HEK293 (cell line): Measurements from ENCODE around the gene GATAD2A.

Experiments used
- CTCF ChIA-PET: fragments of 350-600 bp; formaldehyde crosslinking; extraction: SDS; loops from one replicate; lab custom pipeline; 2021; ENCODE audit warnings: antibody characterized with exemption; lab: Yijun Ruan, JAX
- POLR2A ChIA-PET: fragments of 300-600 bp; formaldehyde crosslinking; extraction: SDS; loops from one replicate; lab custom pipeline; 2020; ENCODE audit warnings: antibody characterized with exemption, inconsistent platforms; lab: Yijun Ruan, JAX
- H3K27ac ChIP-seq: fragments of 200-500 bp; sonication (Bioruptor generic); 2 replicates; pipeline ENCODE4 v1.5.1; 2014; ENCODE audit warnings: low read depth, low read length, control low read depth, inconsistent platforms; ENCODE audit errors: extremely low read depth
- H3K36me3 ChIP-seq, 2 experiments: fragments of 200-500 bp in 1 of 2; sonication (Bioruptor generic) in 1 of 2; 1 replicate in 1 of 2; 2 replicates in 1 of 2; pipeline ENCODE4 v1.5.1; 2014 to 2017; ENCODE audit warnings: inconsistent platforms in 2 of 2, low read length in 2 of 2; ENCODE audit not compliant: control insufficient read depth in 2 of 2, insufficient read depth in 1 of 2
- H3K4me1 ChIP-seq: fragments of 200-500 bp; sonication (Bioruptor generic); 2 replicates; pipeline ENCODE4 v1.5.1; 2014; ENCODE audit warnings: mild to moderate bottlenecking, low read length, inconsistent platforms; ENCODE audit not compliant: control insufficient read depth, insufficient read depth
- H3K4me3 ChIP-seq: 2 replicates; pipeline ENCODE4 v1.5.1; 2011; ENCODE audit warnings: low read depth, mild to moderate bottlenecking, control low read depth, low read length, moderate library complexity
- H3K9me3 ChIP-seq: fragments of 200-500 bp; sonication (Bioruptor generic); 2 replicates; pipeline ENCODE4 v1.5.1; 2014; ENCODE audit warnings: low read depth, low read length, inconsistent platforms; ENCODE audit not compliant: control insufficient read depth, insufficient read depth
- REST ChIP-seq: fragments of 450-650 bp; formaldehyde crosslinking; IDR thresholded peaks from 2 replicates; pipeline ENCODE4 v1.5.1; 2016; ENCODE audit warnings: missing biosample characterization, missing genetic modification characterization
- SP7 ChIP-seq: fragments of 450-650 bp; formaldehyde crosslinking; IDR thresholded peaks from 2 replicates; pipeline ENCODE4 v1.5.1; 2016; ENCODE audit warnings: missing biosample characterization, missing genetic modification characterization
- YY1 ChIP-seq: fragments of 450-650 bp; formaldehyde crosslinking; IDR thresholded peaks from 2 replicates; pipeline ENCODE4 v1.5.1; 2018; ENCODE audit warnings: missing biosample characterization, missing genetic modification characterization
- ZBTB1 ChIP-seq: fragments of 450-650 bp; formaldehyde crosslinking; IDR thresholded peaks from 2 replicates; pipeline ENCODE4 v1.5.1; 2016; ENCODE audit warnings: missing biosample characterization, missing genetic modification characterization
- ZFHX2 ChIP-seq: fragments of 450-650 bp; formaldehyde crosslinking; conservative IDR thresholded peaks from 2 replicates; pipeline ENCODE4 v1.5.1; 2016; ENCODE audit warnings: missing biosample characterization, missing genetic modification characterization
- ZNF133 ChIP-seq: fragments of 450-650 bp; formaldehyde crosslinking; IDR thresholded peaks from 2 replicates; pipeline ENCODE4 v1.5.1; 2016; ENCODE audit warnings: missing biosample characterization, missing genetic modification characterization
- ZNF140 ChIP-seq: fragments of 450-650 bp; formaldehyde crosslinking; IDR thresholded peaks from 2 replicates; pipeline ENCODE4 v1.5.1; 2016; ENCODE audit warnings: missing biosample characterization, missing genetic modification characterization
- ZNF366 ChIP-seq: fragments of 450-650 bp; formaldehyde crosslinking; conservative IDR thresholded peaks from 2 replicates; pipeline ENCODE4 v1.5.1; 2016; ENCODE audit warnings: missing biosample characterization, missing genetic modification characterization
- ZNF37A ChIP-seq: fragments of 450-650 bp; IDR thresholded peaks from 2 replicates; pipeline ENCODE4 v1.5.1; 2018; ENCODE audit warnings: missing biosample characterization, missing genetic modification characterization
- ZNF394 ChIP-seq: fragments of 450-650 bp; formaldehyde crosslinking; IDR thresholded peaks from 2 replicates; pipeline ENCODE4 v1.5.1; 2016; ENCODE audit warnings: missing biosample characterization, missing genetic modification characterization, mild to moderate bottlenecking, moderate library complexity, borderline replicate concordance
- ZNF433 ChIP-seq: fragments of 450-650 bp; formaldehyde crosslinking; IDR thresholded peaks from 2 replicates; pipeline ENCODE4 v1.5.1; 2016; ENCODE audit warnings: missing biosample characterization, missing genetic modification characterization, low read depth
- ZNF48 ChIP-seq: fragments of 450-650 bp; formaldehyde crosslinking; IDR thresholded peaks from 2 replicates; pipeline ENCODE4 v1.5.1; 2016; ENCODE audit warnings: missing biosample characterization, missing genetic modification characterization
- ZNF521 ChIP-seq: fragments of 450-650 bp; formaldehyde crosslinking; IDR thresholded peaks from 2 replicates; pipeline ENCODE4 v1.5.1; 2017; ENCODE audit warnings: missing biosample characterization, mild to moderate bottlenecking, missing genetic modification characterization
- ZNF549 ChIP-seq: fragments of 450-650 bp; IDR thresholded peaks from 2 replicates; pipeline ENCODE4 v1.5.1; 2018; ENCODE audit warnings: missing biosample characterization, missing genetic modification characterization, mild to moderate bottlenecking, inconsistent platforms, moderate library complexity
- ZNF561 ChIP-seq: fragments of 450-650 bp; IDR thresholded peaks from 2 replicates; pipeline ENCODE4 v1.5.1; 2018; ENCODE audit warnings: missing biosample characterization, missing genetic modification characterization, borderline replicate concordance
- ZNF571 ChIP-seq: fragments of 450-650 bp; formaldehyde crosslinking; IDR thresholded peaks from 2 replicates; pipeline ENCODE4 v1.5.0; 2017; ENCODE audit warnings: missing biosample characterization, missing genetic modification characterization
- ZNF629 ChIP-seq: fragments of 450-650 bp; formaldehyde crosslinking; IDR thresholded peaks from 2 replicates; pipeline ENCODE4 v1.5.1; 2017; ENCODE audit warnings: missing biosample characterization, missing genetic modification characterization
- ZNF658 ChIP-seq: fragments of 450-650 bp; formaldehyde crosslinking; IDR thresholded peaks from 2 replicates; pipeline ENCODE4; 2016; ENCODE audit warnings: missing biosample characterization, missing genetic modification characterization
- ZNF747 ChIP-seq: fragments of 450-650 bp; formaldehyde crosslinking; IDR thresholded peaks from 2 replicates; pipeline ENCODE4 v1.5.1; 2016; ENCODE audit warnings: missing biosample characterization, missing genetic modification characterization
- ZSCAN23 ChIP-seq: fragments of 450-650 bp; formaldehyde crosslinking; IDR thresholded peaks from 2 replicates; pipeline ENCODE4 v1.5.1; 2016; ENCODE audit warnings: missing biosample characterization, missing genetic modification characterization
- TF ChIP-seq, protein P1 (sequence below): fragments of 450-650 bp; formaldehyde crosslinking; IDR thresholded peaks from 2 replicates; pipeline ENCODE4 v1.5.1; 2016; ENCODE audit warnings: missing biosample characterization, missing genetic modification characterization, borderline replicate concordance

The GATAD2A gene

DNA sequence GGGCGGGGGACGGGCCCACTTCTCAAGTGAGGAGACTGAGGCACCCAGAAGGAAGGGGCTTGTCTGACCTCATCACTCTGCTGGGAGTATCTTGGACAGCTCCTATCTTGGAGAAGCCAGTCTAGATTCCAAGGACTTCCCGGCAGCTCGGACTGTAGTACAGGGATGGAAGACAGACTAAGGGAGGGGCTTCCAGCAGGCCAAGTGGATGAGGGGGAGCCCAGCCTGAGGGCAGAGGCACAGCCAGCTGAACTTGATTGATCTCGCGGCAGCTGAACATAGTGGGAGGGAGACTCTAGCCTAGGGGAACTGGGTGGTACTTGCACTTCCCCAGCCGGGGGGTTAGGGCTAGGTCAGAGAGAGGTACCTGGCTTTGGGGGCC, 133.3 kb downstream of the GATAD2A start:
- ChIA-PET CTCF (interaction anchor here (0.9 kb wide), 2 partner anchors 14 to 105 kb away, joined by 4 to 5 read pairs; no protein-coding TSS in a partner anchor), POLR2A (no interaction called here)

GRCh38 chr19:19539698-19540063, 134.2 kb downstream of the GATAD2A start:
- ChIA-PET POLR2A (no interaction called here), CTCF (interaction anchor here (0.7 to 0.9 kb wide), 2 partner anchors 104 to 673 kb away, joined by 3 to 4 read pairs; no protein-coding TSS in a partner anchor)
- Histone ChIP-seq H3K4me1 (no peaks in the 10 kb centered on the region; the same call in 1 of the 2 replicates), H3K9me3 (no peaks in the 10 kb centered on the region), H3K27ac (no peak overlapping the region), H3K4me3 (no peak overlapping the region), H3K36me3 (peaks cover 0 to 10% of the 10 kb centered on the region in 2 experiments; a peak in 1 of 3 replicates)
- TF ChIP-seq ZNF629, result no peak
- TF ChIP-seq ZNF133 (tag by site-specific recombination), result no peak
- no peak for TF ChIP-seq ZNF571 (tag by site-specific recombination)
- TF ChIP-seq ZNF561 (tag by site-specific recombination), result no peak
- TF ChIP-seq, protein P1, sequence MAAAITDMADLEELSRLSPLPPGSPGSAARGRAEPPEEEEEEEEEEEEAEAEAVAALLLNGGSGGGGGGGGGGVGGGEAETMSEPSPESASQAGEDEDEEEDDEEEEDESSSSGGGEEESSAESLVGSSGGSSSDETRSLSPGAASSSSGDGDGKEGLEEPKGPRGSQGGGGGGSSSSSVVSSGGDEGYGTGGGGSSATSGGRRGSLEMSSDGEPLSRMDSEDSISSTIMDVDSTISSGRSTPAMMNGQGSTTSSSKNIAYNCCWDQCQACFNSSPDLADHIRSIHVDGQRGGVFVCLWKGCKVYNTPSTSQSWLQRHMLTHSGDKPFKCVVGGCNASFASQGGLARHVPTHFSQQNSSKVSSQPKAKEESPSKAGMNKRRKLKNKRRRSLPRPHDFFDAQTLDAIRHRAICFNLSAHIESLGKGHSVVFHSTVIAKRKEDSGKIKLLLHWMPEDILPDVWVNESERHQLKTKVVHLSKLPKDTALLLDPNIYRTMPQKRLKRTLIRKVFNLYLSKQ (tag by site-specific recombination), result no peak
- no peak for TF ChIP-seq ZNF521 (tag by site-specific recombination)
- TF ChIP-seq ZFHX2 (tag by site-specific recombination), result no peak
- no peak for TF ChIP-seq ZBTB1 (tag by site-specific recombination)
- no peak for TF ChIP-seq ZNF48 (tag by site-specific recombination)
- TF ChIP-seq SP7 (tag by site-specific recombination), result no peak
- no peak for TF ChIP-seq ZNF366 (tag by site-specific recombination)
- no peak for TF ChIP-seq ZNF658 (tag by site-specific recombination)
- TF ChIP-seq ZNF433 (tag by site-specific recombination), result no peak
- TF ChIP-seq ZSCAN23 (tag by site-specific recombination), result no peak

More for the DNA sequence above, 133.3 kb downstream of the GATAD2A start:
- Histone ChIP-seq H3K36me3 (peaks cover 5 to 10% of the 10 kb centered on the region in 2 experiments; a peak in 1 of 3 replicates), H3K27ac (no peak overlapping the region), H3K4me1 (no peaks in the 10 kb centered on the region; the same call in 1 of the 2 replicates), H3K9me3 (no peaks in the 10 kb centered on the region), H3K4me3 (no peak overlapping the region; the same call in 1 of the 2 replicates)
- TF ChIP-seq YY1, result no peak
- TF ChIP-seq ZNF629, result no peak
- TF ChIP-seq REST, result peak; percentile 52; the same call in 1 of the 2 replicates
- no peak for TF ChIP-seq ZNF37A (tag by site-specific recombination)
- peak; percentile 28; the same call in 1 of the 2 replicates for TF ChIP-seq ZNF394
- no peak for TF ChIP-seq ZNF549 (tag by site-specific recombination)
- no peak for TF ChIP-seq ZNF747
- TF ChIP-seq ZNF140 (tag by site-specific recombination), result no peak
